ENCODE data around the gene ASNSD1. TPM values are rescaled to one million over a fixed set of nuclear protein-coding genes. Genes with fewer than 3 reads are reported as not detected.
"Not testable (repeated sequence)": the region's sequence is repeated elsewhere in the genome, so short reads cannot be mapped to it uniquely, and the experiment has no call there.

The ASNSD1 gene
- total and polyA plus RNA-seq, 9 of the 15 experiments (the other 6 are each of a cell fraction or from before 2014, with no cell fraction given), result 23.9 to 56.4 (median 38.3) TPM

DNA sequence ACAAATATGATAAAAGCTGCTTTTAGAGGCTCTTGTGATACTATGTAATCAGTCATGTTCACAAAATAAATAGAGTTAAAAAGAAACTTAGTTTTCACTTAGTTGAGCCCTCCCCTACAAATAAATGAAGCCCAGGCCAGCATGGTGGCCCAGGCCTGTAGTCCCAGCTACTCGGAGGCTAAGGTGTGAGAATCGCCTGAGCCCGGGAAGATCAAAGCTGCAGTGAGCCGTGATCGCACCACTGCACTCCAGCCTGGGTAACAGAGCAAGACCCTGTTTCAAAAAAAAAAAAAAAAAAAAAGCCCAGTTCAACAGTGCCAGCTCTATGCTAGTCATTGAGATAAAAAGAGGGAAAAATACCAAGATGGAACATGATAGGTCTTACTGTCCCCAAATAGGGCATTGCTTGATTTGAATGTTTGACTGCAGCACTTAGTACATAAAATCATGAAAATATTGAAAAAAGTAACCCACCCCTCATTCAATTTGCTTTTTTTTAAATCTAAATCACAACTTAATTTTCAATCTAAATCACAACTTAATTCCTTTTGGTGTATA is 1.5 kb downstream of the ASNSD1 start:
- no TSS peak for BruUV-seq (replicated peaks)
- H3K79me2 ChIP-seq (ENCODE audit: control insufficient read depth, insufficient read depth, low read length), result peaks cover 22% of the 10 kb centered on the region
- 71% methylated on average over 4 of the region's 5 CpGs for WGBS (ENCODE audit: insufficient coverage, low coverage, missing lambda C conversion rate)

DNA sequence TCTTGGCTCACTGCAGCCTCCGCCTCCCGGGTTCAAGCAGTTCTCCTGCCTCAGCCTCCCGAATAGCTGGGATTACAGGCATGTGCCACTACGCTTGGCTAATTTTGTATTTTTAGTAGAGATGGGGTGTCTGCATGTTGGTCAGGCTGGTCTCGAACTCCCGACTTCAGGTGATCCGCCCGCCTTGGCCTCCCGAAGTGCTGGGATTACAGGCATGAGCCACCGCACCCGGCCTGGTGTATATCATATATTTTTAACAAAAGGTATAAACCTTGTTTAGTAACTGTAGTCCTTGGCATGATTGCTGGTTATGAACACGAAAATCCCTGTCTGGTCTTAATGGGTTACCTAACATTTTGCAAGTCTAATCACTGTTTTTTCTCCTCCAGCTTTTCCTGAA is 2.1 kb downstream of the ASNSD1 start:
- intact Hi-C loops (cut with micrococcal nuclease), result loop anchor here (10.0 kb wide), 1 partner anchor 651 kb away; the partner anchor contains the start of gene HIBCH
- WGBS (ENCODE audit: insufficient coverage, low coverage, missing lambda C conversion rate), result 88% methylated on average over 9 of the region's 12 CpGs
- H3K9me3 ChIP-seq (replicated peaks; ENCODE audit: control insufficient read depth, insufficient read depth, low read depth, low read length); FAIRE-seq; in situ Hi-C loops (cut with MboI); ATAC-seq; H4K20me1 ChIP-seq (replicated peaks; ENCODE audit: control insufficient read depth, insufficient read depth, low read length); H3K4me1 ChIP-seq (replicated peaks in 1 of 2; ENCODE audit: control insufficient read depth in 2 of 2, insufficient read depth in 2 of 2, low read length in 2 of 2); H3K9ac ChIP-seq (ENCODE audit: insufficient read depth in 1 of 2, low read depth in 2 of 2, low read length in 2 of 2); H3K4me2 ChIP-seq (ENCODE audit: insufficient read depth, low read length); H3K9me1 ChIP-seq (ENCODE audit: control insufficient read depth, insufficient read depth, low read length); H3K27ac ChIP-seq (ENCODE audit: extremely low read depth, low read depth, low read length); BruUV-seq (replicated peaks); DNase-seq (ENCODE audit: extremely low read depth in 1 of 4, low spot score in 3 of 4); H2AFZ ChIP-seq (ENCODE audit: low read depth, low read length); H3K27me3 ChIP-seq (ENCODE audit: control insufficient read depth in 2 of 2, insufficient read depth in 2 of 2, low read length in 2 of 2); CTCF ChIA-PET (ENCODE audit: low intra/inter-chr PET ratio); H3K4me3 ChIP-seq: not testable (repeated sequence)
- H3K79me2 ChIP-seq (ENCODE audit: control insufficient read depth, insufficient read depth, low read length), result peaks cover 22% of the 10 kb centered on the region
- peaks cover 29% of the 10 kb centered on the region; the same call in 2 of the 3 replicates for H3K36me3 ChIP-seq (ENCODE audit: control insufficient read depth, insufficient read depth, low read length)
- POLR2A ChIA-PET, result interaction anchor here (0.6 to 1.4 kb wide), 2 partner anchors 83 to 502 kb away, joined by 3 read pairs; partner anchors contain the start of gene SLC40A1

More for the DNA sequence above, 1.5 kb downstream of the ASNSD1 start:
- ATAC-seq, result peak; percentile 9
- TF ChIP-seq, protein P1, sequence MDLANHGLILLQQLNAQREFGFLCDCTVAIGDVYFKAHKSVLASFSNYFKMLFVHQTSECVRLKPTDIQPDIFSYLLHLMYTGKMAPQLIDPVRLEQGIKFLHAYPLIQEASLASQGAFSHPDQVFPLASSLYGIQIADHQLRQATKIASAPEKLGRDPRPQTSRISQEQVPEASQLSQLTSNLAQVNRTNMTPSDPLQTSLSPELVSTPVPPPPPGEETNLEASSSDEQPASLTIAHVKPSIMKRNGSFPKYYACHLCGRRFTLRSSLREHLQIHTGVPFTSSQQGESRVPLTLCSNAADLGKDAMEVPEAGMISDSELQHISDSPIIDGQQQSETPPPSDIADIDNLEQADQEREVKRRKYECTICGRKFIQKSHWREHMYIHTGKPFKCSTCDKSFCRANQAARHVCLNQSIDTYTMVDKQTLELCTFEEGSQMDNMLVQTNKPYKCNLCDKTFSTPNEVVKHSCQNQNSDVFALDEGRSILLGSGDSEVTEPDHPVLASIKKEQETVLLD (IDR thresholded peaks at IDR 0.05), result no peak
- TF ChIP-seq POLR2A (conservative IDR thresholded peaks at IDR 0.05), result no peak
- no peak for TF ChIP-seq LEF1 (IDR thresholded peaks at IDR 0.05)
- TF ChIP-seq, protein P2, sequence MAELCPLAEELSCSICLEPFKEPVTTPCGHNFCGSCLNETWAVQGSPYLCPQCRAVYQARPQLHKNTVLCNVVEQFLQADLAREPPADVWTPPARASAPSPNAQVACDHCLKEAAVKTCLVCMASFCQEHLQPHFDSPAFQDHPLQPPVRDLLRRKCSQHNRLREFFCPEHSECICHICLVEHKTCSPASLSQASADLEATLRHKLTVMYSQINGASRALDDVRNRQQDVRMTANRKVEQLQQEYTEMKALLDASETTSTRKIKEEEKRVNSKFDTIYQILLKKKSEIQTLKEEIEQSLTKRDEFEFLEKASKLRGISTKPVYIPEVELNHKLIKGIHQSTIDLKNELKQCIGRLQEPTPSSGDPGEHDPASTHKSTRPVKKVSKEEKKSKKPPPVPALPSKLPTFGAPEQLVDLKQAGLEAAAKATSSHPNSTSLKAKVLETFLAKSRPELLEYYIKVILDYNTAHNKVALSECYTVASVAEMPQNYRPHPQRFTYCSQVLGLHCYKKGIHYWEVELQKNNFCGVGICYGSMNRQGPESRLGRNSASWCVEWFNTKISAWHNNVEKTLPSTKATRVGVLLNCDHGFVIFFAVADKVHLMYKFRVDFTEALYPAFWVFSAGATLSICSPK (IDR thresholded peaks at IDR 0.05; ENCODE audit: borderline replicate concordance), result no peak
- CTCF ChIA-PET (ENCODE audit: low intra/inter-chr PET ratio), result no interaction called here
- Histone ChIP-seq H3K4me2 (ENCODE audit: insufficient read depth, low read length) (peak overlapping the region; percentile 96), H3K36me3 (ENCODE audit: control insufficient read depth, insufficient read depth, low read length) (peaks cover 23% of the 10 kb centered on the region; the same call in 2 of the 3 replicates), H3K9me1 (ENCODE audit: control insufficient read depth, insufficient read depth, low read length) (no peaks in the 10 kb centered on the region), H3K9me3 (replicated peaks; ENCODE audit: control insufficient read depth, insufficient read depth, low read depth, low read length) (no peaks in the 10 kb centered on the region), H3K4me1 (replicated peaks in 1 of 2; ENCODE audit: control insufficient read depth in 2 of 2, insufficient read depth in 2 of 2, low read length in 2 of 2) (no peaks in the 10 kb centered on the region; a peak in 1 of 5 replicates), H3K4me3 (peak overlapping the region; percentile 78; the same call in 1 of the 2 replicates), H3K27ac (ENCODE audit: extremely low read depth, low read depth, low read length) (peak overlapping the region; percentile 28; the same call in 1 of the 3 replicates), H3K9ac (ENCODE audit: insufficient read depth in 1 of 2, low read depth in 2 of 2, low read length in 2 of 2) (peak overlapping the region; percentile 63 to 97; a peak in 3 of 4 replicates), H3K27me3 (ENCODE audit: control insufficient read depth in 2 of 2, insufficient read depth in 2 of 2, low read length in 2 of 2) (no peaks in the 10 kb centered on the region), H2AFZ (ENCODE audit: low read depth, low read length) (no peak overlapping the region), H4K20me1 (replicated peaks; ENCODE audit: control insufficient read depth, insufficient read depth, low read length) (no peaks in the 10 kb centered on the region)
- in situ Hi-C loops (cut with MboI) (no loop called here), intact Hi-C loops (cut with micrococcal nuclease) (loop anchor here (10.0 kb wide), 1 partner anchor 652 kb away; the partner anchor contains the start of gene HIBCH)
- DNase-seq (ENCODE audit: extremely low read depth in 1 of 4, low spot score in 3 of 4), result no peak
- POLR2A ChIA-PET, result interaction anchor here (0.6 to 1.4 kb wide), 2 partner anchors 82 to 502 kb away, joined by 3 read pairs; partner anchors contain the start of gene SLC40A1
- no peak for FAIRE-seq
